Peyer's patch (tissue), 4 donors: Measurements from ENCODE around the gene CLRN3.

ENCODE experiments used
- POLR2A ChIP-seq, 2 donors: fragments of 450-650 bp; IDR thresholded peaks; one replicate each; pipeline ENCODE4 v1.5.1; 2017; ENCODE audit warnings: antibody characterized with exemption in 2 of 2, mild to moderate bottlenecking in 2 of 2, moderate library complexity in 2 of 2
- TF ChIP-seq, protein P1 (sequence below), 6 experiments: fragments of 450-650 bp in 4 of 6; fragments of 200-600 bp in 2 of 6; sonication (generic) in 1 of 6; IDR thresholded peaks; one replicate each; pipeline ENCODE4 v1.5.1; 2017 to 2019; ENCODE audit warnings: antibody characterized with exemption in 6 of 6, mild to moderate bottlenecking in 3 of 6, moderate library complexity in 1 of 6

DNA sequence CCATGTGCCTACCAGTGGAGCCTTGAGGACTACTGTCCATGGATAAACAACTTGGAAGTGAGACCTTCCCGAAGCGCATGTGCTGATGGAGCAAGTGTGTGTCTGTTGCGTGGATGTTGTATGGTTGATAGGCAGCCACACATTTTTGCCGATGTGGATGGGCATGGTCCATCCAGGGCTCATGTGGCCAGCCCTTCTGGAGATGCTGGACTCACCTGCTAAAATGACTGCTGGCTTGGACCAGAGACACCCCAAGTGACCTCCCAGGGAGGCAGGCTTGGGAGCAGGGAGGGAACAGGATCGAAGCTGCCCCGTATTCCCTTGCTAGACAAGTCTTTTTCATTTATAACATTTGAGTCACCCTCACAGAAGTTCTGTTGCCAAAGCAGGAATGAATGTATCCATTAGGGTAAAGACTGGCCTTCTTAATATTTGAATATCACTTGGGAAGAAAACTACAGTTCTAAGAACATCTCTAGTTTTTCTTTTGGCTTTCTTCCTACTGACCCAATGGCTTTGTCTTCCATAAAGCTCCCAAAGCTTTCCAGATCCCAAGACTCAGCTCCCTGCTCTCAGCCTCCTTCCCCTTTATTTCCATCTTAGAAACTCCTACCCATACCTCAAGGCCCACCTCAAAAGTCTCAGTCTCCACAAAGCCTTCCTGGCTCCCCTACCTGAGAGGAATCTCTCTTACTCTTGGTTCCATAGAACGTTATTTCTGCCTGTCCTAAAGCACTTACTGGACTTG, 17.1 kb upstream of the CLRN3 start:
- TF ChIP-seq, protein P1, sequence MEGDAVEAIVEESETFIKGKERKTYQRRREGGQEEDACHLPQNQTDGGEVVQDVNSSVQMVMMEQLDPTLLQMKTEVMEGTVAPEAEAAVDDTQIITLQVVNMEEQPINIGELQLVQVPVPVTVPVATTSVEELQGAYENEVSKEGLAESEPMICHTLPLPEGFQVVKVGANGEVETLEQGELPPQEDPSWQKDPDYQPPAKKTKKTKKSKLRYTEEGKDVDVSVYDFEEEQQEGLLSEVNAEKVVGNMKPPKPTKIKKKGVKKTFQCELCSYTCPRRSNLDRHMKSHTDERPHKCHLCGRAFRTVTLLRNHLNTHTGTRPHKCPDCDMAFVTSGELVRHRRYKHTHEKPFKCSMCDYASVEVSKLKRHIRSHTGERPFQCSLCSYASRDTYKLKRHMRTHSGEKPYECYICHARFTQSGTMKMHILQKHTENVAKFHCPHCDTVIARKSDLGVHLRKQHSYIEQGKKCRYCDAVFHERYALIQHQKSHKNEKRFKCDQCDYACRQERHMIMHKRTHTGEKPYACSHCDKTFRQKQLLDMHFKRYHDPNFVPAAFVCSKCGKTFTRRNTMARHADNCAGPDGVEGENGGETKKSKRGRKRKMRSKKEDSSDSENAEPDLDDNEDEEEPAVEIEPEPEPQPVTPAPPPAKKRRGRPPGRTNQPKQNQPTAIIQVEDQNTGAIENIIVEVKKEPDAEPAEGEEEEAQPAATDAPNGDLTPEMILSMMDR (IDR thresholded peaks at IDR 0.05) = no peak
- TF ChIP-seq POLR2A (IDR thresholded peaks at IDR 0.05) = no peak
